Measurements from ENCODE around the gene PDE7B. TPM values are rescaled to one million over a fixed set of nuclear protein-coding genes. Genes with fewer than 3 reads are reported as not detected.

The PDE7B gene
- total and polyA plus RNA-seq, 2 of the 8 experiments (the other 6 are each of a cell fraction or from before 2014, with no cell fraction given): not detected

DNA sequence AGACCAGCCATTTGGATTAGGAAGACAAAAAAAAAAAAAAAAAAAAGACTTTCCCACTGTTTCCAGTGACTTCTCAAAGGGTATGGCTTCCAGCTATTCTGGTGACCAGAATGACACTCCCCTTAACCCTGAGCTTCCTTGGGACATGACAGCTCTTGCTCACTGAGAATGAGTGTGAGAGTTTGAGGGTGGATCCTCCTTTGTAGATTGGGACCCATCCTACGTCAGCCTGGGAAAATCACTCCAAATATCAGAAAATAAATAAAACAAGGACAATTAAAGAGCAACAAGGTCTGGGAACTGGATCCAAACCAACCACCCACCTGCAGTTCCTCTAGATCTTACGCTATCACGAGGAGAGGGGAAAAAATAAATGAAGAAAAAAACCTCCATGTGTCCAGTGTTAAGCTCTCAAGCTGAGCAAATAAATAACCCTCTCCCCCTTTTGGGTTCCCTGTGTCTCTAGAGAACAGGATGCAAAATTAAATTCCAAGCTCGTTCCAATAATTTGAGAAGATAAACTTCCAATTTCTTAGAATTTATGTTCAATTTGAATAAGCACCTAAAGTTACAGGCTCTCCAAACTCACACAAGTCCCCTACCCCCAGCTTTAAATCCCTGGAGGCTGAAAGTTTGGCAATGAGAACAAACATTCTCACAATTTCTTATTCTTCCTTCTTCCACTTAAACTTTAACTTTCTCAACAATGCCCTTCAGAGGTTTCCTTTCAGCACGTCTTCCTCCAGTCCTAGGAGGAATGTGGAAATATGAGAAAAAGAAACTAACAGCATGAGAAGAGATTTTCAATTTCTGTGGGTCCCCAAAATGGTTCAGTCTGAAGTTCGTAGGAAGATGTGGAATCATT, 228.4 kb downstream of the PDE7B start (continued):
- TF ChIP-seq RFX5 (IDR thresholded peaks at IDR 0.05; ENCODE audit: borderline replicate concordance, low read depth, low read length): no peak
- TF ChIP-seq, protein P1, sequence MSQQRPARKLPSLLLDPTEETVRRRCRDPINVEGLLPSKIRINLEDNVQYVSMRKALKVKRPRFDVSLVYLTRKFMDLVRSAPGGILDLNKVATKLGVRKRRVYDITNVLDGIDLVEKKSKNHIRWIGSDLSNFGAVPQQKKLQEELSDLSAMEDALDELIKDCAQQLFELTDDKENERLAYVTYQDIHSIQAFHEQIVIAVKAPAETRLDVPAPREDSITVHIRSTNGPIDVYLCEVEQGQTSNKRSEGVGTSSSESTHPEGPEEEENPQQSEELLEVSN (IDR thresholded peaks at IDR 0.05): no peak

Data from H1 (cell line).